SK-N-MC (cell line): ENCODE measurements around the gene HUWE1.

Experiments used
- EZH2 ChIP-seq: fragments of 200-600 bp; sonication (generic); IDR thresholded peaks from one replicate; pipeline ENCODE4 v1.6.1; 2017; ENCODE audit warnings: antibody characterized with exemption
- FOXP2 ChIP-seq: optimal IDR thresholded peaks from 2 replicates; pipeline ENCODE3; 2011; ENCODE audit warnings: mild to moderate bottlenecking, moderate library complexity; ENCODE audit not compliant: insufficient read depth; ENCODE audit errors: extremely low read length, control extremely low read depth
- POLR2AphosphoS5 ChIP-seq: IDR thresholded peaks from 2 replicates; pipeline ENCODE4 v1.6.1; 2012; ENCODE audit warnings: mild to moderate bottlenecking, low read depth, low read length, borderline replicate concordance

GRCh38 chrX:53659039-53659438, 27.5 kb downstream of the HUWE1 start:
- TF ChIP-seq EZH2 (no peak), POLR2AphosphoS5 (no peak), FOXP2 (no peak)
